8988T (cell line): Measurements from ENCODE around the gene IER5.

Source experiments
- DNase-seq: peaks from one replicate; pipeline ENCODE4 v3.0.0; 2011

IER5 gene

DNA sequence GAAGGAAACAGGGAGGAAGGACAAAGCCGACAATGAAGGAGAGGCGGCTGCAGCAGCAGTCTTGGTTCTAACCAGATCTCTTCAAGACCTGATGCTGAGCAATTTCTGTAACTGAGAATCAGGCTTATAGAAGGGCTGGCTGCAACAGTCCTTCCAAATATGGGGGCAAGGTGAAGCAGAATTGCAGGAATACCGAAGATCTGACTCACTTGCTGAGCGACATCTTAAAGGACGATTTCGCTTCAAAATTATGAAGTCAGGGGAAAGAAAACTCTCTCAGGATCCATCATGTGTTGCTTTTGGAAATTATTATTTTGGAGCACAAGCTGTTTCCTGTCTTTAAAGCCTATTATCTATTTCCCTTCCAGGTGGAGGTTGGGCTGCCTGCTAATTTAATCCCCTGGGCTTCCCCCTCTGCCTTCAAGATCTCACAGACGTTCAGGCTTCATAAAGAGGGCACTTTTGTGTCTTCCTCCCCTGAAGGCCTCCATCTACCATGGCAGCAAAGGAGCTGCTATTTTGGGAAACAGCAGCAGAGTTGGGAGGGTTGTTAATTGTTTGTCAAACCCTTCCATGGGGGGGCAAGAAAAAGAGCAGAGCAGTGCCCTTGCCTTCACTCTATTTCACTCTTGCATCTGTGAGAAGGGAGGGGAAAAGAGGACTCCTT is 10.8 kb upstream of the IER5 start:
- DNase-seq: no peak

DNA sequence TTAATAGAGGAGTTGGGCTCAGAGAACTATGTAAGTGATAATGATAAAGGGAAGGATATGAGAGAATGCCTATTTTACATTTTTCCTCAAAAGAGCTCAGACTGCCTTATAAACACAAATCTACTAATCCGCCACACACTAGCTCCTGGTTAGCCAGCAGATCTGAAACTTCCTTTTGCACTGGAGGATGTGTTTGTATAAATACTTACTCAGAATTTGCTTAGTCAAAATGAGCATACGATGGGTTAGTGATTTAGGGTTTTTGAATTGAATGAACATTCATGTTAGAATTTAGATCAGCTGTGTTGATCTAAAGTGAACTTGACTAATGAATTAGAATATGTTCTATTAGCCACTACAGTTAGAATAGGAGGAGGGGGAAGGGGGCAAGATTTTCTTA is 9.1 kb upstream of the IER5 start:
- DNase-seq: no peak

DNA sequence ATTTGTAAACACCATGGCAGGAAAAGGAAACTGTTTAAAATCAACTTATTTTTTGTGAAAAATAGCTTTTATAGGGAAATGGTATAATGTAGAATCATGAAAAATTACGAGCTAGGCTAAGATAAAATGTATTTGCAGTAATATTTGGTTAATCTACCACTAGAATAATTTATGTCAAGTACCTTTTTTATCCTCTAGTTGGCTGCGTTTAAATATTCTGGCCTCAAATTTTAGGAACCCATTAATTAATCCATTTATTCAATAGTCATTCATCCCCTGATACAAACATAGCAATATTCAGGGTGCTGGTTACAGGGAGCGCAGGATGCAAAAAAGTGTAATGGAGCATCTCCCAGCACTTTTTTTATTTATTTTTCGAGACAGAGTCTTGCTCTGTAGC is 8.6 kb upstream of the IER5 start:
- DNase-seq: no peak

DNA sequence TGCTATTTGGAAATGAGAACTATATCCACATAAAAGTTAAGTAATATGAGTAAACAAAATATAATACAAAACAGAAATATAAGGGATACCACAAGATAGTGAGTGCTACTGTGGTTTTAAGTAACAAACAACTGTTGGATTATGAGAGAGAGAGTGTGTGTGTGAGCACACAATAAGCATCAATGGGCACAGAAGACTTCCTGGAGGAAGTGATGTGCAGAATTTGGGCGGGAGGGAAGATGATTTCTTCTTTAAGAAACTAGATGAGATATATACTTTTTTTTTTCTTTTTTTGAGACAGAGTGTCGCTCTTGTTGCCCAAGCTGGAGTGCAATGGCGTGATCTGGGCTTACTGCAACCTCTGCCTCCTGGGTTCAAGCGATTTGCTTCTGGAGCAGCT is 7.9 kb upstream of the IER5 start:
- no peak for DNase-seq

DNA sequence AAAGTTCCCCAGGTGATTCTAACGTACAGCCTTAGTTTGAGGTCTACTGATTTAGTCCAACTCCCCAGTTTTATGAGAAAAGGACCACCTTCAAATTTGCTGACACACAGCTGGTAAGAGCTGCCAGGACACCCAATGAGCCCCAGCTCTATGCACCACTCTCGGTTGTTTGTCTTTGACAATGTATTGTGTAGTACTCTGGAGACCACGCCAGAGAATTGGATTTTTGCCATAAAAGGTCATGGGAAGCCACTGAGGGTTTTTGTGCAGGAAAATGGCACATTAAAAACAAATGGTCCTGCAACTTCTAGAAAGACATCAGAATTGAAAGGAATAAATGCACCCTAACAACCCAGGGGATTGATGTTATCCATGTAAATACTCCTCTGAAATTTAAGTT is 7.1 kb upstream of the IER5 start:
- no peak for DNase-seq

DNA sequence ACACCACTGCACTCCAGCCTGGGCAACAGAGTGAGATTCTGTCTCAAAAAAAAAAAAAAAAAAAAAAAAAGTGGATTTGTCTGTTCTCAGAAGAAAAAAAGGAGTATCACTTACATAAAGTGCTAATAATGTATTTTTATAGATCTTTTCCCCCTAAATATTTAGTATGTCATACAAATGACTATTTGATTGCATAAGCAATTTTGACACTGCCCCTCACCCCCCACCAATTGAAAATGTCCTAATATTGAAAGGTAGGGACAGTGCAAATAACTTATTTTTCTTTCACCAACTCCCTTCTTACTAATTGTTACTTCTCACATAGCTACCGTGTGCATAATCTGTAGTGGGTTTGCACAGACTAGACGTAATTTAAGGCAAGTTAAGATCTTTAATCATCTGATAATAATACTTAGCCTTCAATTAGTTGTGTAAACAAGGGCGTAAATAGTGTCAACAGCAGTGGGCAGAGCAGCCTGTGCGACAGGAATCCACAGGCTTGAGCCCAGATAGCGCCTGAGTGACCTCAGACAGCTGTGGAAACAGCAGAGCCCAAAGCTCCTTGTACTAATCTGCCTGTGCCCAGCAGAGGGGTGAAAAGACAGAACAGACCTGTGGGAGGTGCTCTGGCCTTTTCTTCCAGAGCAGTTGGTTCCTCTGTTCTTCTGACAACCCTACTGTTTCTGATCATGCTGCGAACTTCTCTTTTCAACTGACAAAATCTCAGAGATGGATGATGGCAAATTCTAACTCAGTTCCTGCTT is 4.5 kb upstream of the IER5 start:
- DNase-seq: no peak

DNA sequence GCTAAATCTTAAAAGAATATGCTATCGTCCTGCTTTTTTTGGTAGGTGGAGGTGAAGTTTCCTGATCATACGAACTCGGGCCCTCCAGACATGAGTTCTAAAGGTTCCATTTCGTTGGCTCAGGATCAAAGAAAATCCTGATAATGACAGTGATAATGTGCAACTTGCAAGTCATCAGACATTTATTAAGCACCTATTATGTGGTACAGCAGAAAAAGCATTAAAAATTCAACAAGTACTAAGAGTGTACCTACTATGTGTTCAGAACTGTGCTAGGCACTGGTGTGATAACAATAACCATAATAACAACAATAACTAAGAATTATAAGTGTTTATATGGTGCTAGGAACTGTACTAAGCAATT is 3.9 kb upstream of the IER5 start:
- no peak for DNase-seq

DNA sequence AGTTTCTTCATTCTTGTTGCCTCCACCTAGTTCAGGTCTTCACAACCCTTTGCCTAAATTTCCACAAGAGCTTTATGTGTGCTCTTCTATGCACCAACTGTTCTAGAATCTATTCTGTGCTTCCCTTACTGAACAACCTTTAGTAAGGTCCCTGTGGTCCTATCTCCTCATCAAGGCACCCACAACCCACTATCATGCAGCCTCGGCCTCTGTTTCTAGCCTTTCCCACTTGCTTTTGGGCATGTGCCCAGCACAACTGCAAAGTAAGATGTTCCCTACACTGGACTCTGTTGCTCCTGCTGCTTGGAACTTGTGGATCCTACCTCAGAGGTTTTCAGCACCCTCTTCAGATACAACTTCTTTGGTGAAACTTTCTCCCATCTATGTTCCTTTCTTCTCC is 2.4 kb upstream of the IER5 start:
- no peak for DNase-seq

DNA sequence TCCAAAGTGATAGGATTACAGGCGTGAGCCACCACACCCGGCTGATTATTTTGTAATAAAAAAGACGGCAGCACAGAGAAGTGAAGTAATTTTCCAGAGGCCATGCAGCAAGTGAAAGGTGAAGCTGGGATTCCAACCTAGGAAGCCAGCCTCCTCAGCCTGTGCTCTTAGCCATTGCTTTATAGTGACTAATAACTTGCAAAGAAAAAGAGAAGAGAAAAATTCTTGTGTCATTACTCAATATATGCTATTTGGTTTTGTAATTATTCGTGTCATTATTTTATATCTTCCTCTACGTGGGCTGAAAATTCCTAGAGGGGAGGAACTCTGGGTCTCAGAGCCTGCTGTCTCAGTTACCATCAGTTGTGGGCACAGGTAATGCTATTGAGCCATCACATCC is 1.6 kb upstream of the IER5 start:
- no peak for DNase-seq

DNA sequence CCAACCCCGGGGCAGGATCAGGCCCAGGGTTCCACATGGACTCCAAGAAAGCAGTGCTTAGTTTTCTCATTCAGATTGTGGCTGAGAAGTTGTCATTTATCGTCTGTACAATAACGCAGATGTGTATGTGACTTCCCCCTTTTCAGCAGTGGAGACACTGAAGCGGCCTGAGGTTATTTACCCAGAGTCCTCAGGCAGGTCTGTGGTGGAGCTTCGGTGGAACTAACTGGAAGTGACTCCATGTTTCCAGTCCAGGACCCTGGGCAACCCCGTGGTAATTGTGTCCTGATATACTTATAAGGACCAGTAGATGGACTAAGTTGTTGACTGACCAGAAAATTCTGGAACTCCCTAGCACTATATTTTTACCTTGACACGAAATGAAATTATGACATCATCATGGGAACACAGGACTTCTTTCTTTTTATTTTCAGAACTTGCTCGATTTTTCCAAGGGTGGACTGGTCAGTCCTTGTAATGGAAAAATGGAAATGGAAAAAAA is 1.0 kb upstream of the IER5 start:
- DNase-seq: no peak

DNA sequence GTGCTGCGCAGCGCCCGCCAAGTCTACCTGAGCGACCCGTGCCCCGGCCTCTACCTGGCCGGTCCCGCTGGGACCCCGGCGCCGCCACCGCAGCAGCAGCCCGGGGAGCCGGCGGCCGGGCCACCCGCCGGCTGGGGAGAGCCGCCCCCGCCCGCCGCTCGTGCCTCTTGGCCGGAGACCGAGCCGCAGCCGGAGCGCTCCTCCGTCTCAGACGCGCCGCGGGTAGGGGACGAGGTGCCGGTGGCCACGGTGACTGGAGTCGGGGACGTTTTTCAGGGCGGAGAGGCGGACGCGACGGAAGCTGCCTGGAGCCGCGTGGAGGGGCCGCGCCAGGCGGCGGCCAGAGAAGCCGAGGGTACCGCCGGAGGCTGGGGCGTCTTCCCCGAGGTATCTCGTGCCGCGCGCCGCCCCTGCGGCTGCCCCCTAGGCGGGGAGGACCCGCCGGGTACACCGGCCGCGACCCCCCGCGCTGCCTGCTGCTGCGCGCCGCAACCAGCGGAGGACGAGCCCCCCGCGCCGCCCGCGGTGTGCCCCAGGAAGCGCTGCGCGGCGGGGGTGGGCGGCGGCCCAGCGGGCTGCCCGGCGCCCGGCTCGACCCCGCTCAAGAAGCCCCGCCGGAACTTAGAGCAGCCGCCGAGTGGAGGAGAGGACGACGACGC is 646 bp downstream of the IER5 start:
- DNase-seq: no peak

DNA sequence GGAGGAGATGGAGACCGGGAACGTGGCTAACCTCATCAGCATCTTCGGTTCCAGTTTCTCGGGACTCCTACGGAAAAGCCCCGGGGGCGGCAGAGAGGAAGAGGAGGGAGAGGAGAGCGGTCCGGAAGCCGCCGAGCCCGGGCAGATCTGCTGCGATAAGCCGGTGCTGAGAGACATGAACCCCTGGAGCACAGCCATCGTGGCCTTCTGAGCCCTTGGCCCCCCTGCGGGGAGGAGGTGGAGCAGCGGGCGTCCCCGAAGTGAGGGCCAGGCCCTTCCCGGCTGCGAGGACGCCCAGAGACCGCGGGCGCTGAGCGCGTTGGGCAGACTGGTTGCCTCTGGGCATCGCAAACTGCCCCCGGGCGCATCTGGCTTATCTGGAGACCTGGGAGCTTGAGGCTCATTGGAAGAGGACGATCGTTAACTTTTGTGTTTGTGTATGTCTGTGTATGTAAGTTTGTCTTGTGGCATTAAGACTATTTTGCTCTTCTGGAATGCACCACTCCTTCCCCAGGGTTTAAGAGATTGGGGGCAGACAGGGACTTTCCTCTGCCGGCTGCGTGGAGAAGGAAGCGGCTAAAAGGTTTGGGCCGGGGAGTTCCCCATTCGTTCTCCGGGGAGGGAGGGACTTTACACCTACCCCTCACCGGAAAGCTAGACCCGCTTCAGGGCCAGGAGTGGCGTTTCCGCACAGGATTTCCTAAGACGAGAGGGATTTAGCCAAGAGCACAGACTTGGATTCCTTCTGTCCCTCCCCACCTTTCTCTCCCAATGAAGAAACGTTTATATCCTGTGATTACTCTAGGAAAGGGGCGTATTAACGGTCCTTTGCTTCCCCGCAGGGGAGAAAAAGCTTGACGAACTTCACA is 1.4 kb downstream of the IER5 start:
- DNase-seq: no peak

DNA sequence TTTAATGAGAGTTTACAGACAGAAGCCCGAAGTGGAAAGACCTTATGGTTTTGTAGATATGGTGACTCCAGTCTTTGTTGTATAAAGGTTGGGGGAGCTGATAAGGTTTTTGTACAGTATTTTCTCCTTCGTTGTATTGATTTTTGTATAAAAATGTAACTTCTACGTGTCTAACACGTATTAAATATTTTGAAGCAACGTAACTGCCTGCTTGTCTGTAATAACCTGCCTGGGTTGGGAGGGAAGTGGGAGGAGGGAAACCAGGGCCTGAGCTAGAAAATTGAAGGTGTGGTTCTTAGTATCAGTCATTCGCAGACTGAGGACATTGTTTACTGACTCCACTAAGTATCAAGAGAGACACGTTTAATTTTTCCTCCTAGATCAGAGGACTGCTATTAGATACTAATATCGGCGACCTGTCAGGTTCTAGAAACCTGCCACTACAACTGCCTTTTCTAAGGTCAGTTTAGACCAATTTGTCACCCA is 2.2 kb downstream of the IER5 start:
- DNase-seq: no peak

DNA sequence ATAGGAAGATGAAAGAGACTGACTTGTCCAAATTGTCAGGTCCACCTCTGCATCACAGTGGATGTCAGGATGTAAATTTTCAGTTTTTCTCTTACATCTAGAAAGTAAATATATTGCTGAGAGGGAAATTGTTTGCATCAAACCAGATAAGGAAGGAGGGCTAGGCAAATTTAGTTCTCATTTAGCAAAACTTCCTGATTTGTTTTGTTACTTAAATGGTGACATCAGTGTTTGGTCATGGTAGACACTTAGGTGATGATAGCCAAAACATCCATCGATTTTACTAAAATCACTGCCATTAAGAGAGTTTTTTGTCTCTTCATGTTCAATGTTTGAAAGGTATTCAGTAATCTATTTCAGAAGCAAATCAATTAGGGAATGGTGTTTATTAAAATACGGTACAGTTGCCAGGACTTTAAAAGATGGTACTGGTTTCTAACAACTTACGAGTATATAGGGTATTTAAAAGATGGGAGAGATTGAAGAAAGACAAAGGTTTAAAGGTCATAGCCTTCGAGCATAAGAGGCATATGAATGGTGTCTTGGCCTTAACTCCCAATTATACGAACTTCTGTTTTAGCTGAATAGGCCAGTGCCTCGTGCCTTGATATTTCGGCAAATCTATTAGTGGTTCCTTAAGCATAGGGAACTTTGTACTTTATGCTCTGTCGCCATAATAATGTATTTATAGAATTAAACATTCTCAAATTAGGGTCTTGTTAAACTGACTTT is 3.0 kb downstream of the IER5 start:
- DNase-seq: no peak

DNA sequence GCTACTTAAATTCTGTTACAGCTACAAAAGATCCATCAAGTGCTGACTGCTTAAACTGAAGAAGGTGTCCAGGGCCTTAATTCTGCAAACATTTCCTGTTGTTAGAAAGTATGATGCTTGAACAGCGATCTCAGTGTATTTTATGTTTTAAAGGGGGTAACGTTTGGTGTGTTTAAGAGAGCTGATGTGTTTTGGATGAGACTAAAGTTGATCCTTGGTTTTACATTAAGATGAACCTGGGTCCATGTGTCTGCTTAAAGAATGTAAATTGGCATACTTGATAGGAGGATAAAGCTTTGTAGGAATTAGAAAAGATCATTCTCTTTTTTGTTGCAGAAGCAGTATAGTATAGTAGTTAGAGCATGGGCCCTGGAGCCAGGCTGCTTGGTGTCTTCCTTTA is 3.6 kb downstream of the IER5 start:
- no peak for DNase-seq

DNA sequence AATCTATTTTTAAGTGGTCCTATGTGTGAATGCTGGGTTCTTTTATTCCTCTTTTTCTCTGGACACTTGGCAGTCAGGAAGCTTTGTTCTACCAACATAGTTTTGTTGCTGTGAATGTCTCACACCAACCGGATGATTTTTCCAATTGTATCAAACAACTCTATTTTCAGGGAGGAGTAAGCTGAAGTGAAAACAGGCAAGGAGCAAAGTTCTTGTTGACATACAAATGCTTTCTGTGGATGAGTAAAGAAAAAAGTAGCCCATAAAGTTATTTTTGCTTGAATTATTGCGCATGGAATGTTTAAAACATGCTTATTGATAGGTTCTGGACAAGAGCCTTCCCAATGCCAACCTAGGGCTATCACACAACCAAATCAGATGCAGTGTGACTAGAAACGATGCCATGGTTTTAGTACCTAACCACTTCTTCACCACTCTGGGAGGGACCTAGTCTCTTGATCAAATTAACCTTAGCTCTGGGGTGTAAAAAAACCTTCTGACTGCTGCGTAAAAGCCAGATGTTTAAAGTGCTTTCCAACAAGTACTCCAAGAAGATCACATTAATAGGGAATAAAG is 4.5 kb downstream of the IER5 start:
- no peak for DNase-seq

DNA sequence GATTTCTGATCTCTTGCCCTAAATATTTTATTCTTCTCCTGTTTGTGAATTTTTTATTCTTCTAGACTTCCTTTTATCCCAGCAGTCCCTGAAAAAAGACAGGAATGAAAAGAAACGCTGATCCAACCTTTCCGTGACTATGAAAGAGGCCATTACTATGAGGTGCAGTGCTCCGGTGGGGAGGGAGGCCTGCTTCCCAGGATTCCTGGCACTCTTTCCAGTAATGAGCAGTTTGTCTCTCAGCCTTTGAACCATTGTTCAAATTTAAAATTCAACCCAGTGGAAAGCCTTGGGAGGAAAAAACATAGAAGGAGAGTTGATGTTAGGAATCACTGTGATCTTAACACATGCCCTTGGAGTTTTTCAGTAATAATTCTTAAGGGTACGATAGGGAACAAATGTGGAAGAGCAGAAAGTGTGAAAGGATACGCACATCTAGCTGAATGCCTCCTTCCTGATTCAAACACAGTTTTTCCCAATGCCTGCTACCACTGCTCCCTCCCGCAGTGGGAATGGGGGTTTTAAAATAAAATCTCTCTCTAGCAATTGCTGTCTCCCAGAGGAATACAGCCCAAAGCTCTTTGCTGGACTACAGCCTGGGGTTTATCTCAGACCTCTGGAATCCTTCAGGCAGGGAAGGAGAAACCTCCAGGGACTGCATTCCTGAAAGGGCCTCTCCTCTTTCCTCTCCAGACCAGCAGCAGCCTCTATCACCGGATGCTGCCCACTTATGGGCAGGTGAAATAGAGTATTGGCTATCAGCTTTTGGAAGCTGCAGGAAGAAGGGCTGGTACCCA is 6.1 kb downstream of the IER5 start:
- DNase-seq: no peak

DNA sequence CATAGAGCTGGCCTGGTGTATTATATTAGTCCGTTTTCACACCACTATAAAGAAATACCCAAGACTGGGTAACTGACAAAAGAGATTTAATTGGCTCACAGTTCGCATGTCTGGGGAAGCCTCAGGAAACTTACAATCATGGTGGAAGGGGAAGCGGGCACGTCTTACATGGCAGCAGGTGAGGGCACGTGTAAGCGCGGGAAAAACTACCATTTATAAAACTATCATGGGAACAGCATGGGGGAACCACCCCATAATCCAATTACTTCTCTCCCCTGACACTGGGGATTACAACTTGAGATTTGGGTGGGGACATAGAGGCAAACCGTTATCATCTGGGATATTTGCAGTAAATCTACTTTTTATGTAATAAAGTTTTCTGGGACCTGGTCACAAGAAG is 6.8 kb downstream of the IER5 start:
- no peak for DNase-seq

DNA sequence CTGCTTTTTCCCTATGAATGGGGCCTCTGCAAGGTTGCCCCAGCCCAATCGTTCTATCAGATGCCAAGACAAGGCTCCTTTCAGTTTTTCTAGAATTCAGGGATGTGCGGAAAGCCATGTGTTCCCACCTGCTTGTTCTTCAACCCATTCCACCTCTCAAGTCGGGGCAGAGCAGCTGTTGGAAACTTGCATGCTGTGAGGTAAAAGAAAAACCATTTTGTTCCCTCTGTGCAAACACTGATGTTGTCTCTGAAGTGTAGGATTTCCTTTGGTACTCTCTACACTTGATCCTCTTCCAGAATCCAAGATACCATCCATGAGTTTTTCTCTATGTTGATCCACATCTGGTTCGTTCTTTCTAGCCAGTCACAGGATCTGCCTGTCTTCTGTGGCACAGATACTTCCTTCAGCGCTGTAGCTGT is 7.3 kb downstream of the IER5 start:
- DNase-seq: no peak

DNA sequence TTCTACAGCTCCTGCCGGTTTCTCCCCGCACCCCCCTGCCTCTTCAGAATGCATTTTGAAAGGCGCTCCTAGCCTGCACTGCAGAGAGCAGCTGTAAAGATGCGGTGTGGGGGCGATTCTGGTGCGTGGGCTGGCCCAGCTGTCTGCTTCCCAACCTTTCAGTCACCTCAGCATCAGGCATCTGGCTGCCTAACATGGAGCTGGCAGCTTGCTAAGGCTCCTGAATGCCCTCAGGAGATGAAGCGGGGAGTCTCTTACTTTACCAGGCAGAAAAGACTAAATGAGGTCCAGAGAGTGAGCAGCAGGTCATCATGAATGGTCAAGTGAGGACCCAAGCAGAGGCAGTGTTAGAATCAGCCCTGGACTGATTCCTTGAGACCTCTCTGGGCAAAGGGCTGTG is 8.7 kb downstream of the IER5 start:
- DNase-seq: no peak
